Measurements from ENCODE around the gene SDC3.

- no peak for TF ChIP-seq CTCF (IDR thresholded peaks at IDR 0.05)
- no peak for TF ChIP-seq EZH2phosphoT487 (IDR thresholded peaks at IDR 0.05)
- TF ChIP-seq EZH2 (IDR thresholded peaks at IDR 0.05) = no peak
Observed at GRCh38 chr1:30903343-30904034, 5.1 kb downstream of the SDC3 start.

All from neural progenitor cell (in vitro differentiated cells).